Renal cortex interstitium (tissue), 11 donors: ENCODE data around the gene CST4. TPM values are rescaled to one million over a fixed set of nuclear protein-coding genes. Genes with fewer than 3 reads are reported as not detected.
"Not testable (repeated sequence)": the region's sequence is repeated elsewhere in the genome, so short reads cannot be mapped to it uniquely, and the experiment has no call there.

Experiments
- DNase-seq, 11 donors: peaks; one replicate each; pipeline ENCODE4 v3.0.0-alpha.2; 2013; ENCODE audit warnings: low read depth in 9 of 11, low spot score in 4 of 11; ENCODE audit errors: extremely low read depth in 1 of 11
- polyA plus RNA-seq, 3 donors: library from polyadenylated mRNA; unstranded; fragments of 120-200 nt; gene quantifications; one replicate each; pipeline ENCODE4 v1.2.1, GENCODE V29; 2013; ENCODE audit not compliant: insufficient read length in 3 of 3

The CST4 gene
- polyA plus RNA-seq, 3 donors: not detected

DNA sequence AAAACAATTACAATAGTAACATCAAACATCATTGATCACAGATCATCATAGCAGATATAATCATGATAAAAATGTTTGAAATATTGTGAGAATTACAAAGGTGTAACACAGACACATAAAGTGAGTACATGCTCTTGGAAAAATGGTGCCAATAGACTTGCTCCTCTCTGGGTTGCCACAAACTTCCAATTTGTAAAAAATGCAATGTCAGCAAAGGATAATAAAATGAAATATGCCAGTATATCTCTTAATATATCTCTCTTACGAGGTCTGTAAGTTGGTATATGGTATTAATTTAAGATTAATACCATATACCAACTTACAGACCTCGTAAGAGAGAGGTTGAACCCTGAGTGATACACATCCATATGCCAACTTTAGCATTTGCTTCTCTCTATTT lies 37.7 kb downstream of the CST4 start:
- DNase-seq: no peak

DNA sequence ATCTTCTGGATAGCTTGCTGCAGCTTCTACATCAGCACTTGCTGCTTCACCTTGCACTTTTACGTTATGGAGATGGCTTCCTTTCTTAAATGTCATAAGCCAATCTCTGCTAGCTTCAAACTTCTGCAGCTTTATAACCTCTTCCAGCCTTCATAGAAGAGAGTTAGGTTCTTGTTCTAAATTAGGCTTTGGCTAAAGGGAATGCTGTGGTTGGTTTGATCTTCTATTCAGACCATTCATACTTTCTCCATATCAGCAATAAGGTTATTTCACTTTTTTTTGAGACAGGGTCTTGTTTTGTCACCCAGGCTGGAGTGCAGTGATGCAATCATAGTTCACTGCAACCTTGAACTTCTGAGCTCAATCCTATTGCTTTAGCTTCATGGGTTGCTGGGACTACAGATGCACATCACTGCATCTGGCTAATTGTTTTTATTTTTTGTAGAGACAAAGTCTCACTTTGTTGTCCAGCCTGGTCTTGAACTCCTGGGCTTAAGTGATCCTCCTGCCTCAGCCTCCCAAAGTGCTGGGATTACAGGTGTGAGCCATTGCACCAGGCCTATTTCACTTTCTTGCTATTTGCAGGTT lies 38.9 kb downstream of the CST4 start:
- DNase-seq: no peak

DNA sequence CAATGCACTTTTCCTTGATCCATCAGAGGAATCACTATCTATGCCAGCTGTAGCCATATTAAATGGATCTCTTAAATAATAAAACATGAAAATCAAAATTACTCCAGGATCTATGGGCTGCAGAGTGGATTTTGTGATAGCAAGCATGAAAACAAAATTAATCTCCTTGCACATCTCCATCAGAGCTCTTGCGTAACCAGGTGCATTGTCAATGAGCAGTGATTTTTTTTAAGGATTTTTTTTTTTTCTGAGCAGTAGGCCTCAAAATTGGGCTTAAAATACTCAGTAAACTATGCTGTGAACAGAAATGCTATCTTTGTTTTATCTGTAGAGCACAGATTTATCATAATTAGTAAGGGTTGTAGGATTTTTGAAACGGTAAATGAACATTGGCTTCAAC lies 39.6 kb downstream of the CST4 start:
- no peak for DNase-seq

DNA sequence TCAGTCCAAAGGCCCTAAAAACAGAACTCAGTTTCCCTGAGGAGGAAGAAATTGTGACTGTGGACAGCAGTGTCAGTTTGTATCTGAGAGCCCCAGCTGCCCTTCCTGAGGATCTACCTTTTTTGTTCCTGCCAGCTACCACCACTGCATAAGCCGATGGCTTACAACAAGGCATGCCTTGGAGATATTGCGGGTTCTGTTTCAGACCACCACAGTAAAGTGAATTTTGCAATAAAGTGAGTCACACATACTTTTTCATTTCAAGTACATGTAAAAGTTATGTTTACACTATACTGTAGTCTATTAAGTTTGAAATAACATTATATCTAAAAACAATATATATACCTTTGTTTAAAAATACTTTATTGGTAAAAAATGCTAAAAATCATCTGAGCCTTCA lies 41.5 kb downstream of the CST4 start:
- DNase-seq: no peak

DNA sequence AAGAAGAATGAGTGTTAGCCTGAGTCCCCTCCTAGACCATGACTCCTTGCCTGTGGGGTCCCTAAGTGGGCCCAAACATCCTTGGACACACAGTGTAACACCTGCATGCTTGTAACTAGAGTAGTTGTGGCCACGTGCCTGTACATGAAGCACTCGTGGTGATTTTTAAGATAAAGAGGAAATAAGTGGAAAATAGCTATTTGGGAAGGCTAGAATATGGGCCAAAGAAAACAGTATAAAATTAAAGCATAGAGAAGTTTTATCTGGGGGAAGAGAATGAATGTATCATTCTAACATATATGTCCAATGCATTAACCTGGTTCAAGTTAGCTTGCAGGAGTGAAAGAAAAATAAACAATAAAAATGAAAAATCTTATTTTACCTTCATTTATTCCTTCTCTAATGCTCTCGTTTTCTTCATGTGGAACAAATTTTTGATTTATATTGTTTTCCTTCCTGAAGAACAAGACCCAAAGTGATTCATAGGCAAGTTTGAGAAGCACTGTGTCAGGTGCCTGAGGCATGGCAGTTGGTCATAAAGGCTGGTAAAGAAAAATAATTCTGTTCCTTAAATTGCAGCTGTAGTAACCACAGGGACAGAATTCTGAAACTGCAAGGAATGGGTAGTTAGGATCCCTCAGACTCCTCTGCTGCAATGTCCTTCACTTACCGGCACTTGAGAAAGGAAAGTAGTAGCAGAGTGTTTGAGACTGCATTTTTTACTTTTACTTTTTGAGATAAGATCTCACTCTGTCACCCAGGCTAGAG lies 42.5 kb downstream of the CST4 start:
- no peak for DNase-seq

DNA sequence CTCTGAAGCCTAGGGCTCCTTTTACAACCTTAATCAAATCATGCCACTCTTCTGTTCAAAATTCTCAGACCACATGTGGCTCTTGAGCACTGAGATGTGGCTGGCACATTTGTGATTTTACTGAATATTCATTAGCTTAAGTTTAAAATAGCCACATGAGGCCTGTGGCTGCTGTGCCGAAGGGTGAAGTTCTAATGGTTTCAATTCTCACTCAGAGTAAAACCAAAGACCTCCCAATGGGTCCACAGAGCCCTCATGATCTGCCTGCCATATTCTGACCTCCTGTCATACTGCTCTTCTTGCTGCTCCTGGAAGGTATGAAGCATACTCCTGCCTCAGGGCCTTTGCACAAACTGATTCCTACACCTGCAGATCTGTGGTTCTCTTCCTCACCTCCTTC lies 43.3 kb downstream of the CST4 start:
- DNase-seq: no peak

DNA sequence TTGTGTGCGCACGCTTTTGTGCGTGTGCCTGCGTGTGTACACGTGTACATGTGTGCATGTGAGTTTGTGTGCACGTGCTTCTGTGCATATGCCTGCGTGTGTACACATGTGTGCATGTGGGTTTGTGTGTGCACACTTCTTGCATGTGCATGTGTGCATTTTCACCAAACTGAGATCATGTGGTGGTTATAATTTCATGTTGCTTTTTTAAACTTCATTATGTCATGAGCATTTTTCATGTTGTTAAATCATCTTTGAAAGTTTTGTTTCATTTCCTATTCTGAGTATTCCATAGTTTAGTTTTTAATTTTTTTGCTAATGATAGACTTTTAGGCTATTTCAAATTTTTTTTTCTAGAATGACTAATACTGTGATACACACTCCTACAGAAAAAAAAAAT lies 44.7 kb downstream of the CST4 start:
- no peak for DNase-seq

DNA sequence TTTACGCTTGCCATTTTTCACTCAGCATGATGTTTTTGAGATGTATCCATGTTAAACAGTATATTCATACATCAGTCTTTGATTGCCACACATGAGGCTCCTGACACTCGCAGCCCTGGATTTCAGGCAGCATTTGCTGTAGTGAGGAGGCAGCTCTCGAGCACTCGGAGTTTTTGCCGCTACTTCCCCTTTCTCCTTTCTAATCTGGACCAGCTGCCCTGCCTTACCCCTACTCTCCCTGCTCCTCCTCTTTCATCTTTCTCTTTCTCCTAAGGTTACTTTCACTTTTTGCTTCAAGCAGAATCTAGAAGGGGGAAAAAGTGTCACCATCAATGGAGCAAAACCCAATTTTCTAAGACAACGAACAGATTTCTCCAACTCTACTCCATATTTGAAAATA lies 45.2 kb downstream of the CST4 start:
- DNase-seq: no peak

DNA sequence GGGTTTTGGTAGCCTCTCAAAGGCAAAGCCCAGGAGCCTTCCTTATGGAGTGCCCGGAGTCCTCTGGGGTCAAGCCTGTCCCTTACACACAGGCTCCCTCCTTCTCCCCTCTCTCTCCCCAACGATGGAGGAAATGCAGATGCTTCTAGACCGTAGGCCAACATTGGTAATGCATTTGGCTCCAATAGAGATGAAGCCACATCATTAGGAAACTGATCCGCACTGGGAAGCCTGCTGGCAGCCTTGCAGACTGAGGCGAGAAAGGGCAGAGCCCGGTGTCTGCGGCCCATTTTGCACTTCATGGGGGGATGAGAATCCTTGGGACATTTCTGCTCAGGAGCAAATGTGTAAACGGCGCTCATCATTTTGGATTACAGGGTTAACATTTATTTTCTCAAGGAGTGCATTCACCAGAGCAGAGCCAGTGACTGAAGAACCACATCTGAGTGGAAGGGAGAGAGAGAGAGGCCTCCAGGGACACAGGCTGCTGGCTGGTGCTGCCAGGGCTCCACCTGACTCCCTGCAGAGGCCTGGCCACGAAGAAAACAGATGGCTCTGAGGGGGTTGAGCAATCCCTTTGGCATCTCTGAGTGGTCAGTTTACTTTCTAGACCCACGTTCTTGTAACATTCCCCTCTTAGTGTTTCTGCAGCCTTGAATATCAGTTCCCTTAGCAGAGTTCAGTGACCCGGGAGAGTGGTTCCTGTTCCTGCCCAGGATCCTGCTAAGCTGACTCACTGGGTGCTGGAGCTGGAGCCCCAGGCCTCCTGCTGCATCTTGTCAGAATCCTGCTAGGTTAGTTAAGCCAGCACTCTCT lies 46.7 kb downstream of the CST4 start:
- no peak for DNase-seq

DNA sequence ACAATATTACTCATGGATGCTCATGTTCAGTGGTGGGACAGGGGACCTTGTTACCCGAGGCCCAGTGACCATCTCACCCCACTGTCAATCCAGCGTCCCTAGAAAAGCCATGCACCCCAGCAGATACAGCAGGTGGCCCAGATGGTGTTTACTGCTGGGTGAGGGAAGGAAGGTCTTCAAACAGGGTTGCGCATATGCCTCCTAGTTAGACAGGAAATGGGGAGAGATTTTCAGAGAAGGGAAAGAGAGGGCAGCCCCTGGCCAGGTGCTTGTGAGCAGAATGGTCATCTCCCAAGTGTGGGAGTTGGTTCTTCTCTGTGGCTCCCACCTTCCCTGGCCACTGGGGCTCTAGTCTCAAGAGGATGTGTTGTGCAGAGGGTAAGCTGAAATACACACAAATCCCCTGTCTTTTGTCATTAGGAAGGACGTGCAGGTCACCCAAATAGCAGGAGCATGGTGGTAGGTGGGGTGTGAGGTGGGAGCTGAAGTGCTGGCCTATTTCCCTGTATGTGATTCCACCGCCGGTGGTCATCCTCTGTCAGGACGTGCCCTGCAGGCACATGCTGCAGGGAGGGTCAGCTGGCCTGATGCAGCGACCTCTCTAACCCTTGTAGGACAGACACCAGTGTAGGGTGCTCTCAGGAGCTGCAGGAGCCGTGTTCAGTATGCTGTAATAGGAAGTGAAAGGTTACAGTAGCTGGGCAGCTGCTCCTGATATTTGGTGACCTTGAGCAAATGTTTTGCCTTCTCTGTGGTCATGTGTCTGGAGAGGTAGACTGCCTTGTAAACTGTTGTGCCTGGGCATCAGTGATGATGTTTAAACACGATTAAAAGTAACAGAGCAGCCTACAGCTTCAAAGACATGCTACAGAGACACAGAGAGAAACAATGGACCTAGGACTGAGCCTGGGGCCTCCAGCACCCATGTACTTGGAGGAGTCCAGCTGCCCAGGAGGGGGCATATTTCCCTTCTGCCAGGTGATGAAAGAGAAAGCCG lies 47.9 kb downstream of the CST4 start:
- DNase-seq: no peak

DNA sequence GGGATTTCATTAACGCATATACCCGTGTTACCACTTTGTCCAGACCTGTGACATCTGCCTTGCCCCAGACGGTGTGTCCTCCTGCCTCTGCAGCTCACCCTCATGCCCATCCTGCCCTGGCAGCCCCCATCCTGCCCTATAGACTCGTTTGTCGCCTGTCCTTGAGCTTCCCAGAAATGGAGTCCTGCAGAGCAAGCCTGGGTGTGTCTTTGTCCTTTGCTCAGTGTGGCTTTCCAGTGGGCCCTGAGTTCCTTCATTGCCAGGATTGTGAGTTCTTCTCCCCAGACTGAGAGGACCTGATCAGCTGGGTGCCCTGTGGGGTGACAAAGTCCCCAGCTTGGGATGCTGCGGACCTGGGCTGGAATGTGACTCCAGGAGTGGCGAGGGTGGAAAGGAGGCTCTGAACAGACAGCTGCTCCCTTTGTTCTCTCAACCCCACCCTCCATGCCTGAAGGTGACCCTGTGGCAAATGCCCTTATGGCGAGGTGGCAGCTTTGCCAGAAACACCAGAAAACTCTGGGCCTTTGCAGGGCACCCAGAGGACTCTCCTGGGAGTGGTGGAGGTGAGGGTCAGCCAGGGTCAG lies 48.7 kb downstream of the CST4 start:
- DNase-seq: no peak

DNA sequence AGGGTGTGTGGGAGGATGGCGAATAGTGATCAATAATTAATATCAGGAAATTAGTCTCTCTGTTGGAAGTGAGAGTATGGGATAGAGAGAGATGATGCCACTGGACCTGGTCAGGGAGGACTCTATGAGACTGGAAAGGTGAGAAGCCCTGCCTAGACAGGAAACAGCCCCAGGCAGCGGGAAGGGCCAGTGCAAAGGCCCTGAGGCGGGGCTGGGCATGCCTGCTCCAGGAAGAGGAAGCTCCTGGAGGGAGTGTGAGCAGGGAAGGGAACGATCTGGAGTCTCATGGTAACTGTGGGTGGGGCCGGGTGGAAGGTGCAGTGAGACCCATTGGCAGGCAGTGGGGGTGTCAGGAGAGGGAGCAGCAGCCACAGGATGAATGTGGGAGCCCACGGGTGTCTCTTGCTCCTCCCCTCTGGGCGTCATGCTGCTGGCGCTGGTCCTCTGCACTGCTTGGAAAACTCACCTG lies 49.3 kb downstream of the CST4 start:
- no peak for DNase-seq

DNA sequence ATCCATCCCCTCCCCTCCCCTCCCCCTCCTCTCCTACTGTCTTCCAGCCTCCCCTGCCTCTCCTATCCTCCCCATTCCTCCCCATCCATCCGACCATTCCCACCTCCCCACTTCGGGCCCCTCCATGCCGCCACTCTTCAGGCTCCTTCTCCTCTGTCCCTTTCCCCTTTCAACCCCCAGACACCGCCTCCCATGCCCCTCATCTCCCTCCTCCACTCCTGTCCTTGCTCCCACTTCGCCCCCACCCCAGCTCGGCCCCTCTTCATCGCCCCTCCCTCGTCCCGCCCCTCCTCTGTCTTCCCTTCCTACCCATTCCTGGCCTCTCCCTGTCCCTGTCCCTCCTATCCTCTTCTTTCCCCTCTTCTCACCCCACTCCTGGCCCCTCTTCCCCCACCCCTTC lies 50.5 kb downstream of the CST4 start:
- DNase-seq: no peak

DNA sequence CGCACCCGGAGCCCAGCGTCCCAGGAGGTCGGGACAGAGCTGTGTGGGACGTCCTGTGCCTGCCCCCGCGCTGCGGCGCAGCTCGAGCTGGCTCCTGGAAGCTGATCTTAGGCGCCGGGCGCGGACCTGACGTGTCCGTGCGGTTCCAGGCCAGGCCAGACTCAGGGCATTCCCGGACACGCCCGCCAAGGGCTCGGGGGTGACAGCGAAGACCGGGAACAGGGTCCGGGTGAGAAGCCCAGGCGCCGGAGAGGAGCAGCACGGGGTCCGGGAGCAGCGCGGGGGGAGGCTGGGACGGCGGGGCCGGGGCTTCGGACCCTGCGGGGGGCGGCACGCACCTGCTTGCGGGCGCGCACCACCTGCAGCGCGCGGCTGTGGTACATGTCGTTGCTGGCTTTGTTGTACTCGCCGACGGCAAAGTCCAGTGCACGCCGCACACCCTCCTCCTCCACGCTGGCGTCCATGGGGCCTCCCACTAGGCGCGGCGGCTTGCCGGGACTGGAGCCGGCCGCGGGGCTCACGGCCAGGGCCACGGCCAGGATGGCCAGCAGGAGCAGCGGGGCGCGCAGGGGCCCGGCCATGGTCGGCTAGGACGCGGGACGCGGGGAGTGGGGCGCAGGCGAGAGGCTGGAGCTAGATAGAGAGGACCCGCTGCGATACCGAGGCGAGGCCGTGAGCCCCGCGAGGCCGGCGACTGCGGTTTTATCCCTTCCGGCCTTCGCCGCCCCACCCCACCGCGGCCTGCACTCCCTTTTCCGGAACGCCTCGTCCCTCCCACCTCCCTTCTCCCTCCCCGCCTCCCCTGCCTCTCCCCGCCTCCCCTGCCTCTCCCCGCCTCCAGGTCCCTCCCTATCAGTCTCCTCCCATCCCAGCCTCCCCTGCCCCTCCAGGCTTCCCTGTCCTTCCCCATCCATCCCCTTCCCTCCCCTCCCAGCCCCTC lies 51.3 kb downstream of the CST4 start, which contains the start of gene CST3:
Gene CST3, minus strand, starts transcription at position 674 of the 940 bp plus-strand sequence. Its CDS starts 93 bp downstream, at position 581.
- DNase-seq: peak in 10 of 11 donors; percentile 60 to 79 (median 72)

DNA sequence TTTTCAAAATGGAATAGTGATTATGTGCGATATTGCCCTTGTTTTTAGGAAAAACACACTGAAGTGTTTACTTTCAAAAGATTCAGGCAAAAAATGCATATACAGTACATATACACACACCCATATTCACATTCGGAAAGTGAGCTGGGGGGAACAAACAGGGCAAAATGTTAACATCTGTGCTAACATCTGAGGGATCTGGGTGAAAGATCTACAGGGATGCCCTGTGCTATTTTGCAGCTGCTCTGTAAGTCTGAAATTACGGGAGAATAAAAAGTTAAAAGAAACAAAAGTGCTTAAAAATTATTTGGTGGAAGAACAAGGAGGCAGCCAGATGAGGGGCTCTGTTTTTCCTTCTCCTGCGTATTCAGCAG lies 51.9 kb downstream of the CST4 start:
- DNase-seq: no peak

DNA sequence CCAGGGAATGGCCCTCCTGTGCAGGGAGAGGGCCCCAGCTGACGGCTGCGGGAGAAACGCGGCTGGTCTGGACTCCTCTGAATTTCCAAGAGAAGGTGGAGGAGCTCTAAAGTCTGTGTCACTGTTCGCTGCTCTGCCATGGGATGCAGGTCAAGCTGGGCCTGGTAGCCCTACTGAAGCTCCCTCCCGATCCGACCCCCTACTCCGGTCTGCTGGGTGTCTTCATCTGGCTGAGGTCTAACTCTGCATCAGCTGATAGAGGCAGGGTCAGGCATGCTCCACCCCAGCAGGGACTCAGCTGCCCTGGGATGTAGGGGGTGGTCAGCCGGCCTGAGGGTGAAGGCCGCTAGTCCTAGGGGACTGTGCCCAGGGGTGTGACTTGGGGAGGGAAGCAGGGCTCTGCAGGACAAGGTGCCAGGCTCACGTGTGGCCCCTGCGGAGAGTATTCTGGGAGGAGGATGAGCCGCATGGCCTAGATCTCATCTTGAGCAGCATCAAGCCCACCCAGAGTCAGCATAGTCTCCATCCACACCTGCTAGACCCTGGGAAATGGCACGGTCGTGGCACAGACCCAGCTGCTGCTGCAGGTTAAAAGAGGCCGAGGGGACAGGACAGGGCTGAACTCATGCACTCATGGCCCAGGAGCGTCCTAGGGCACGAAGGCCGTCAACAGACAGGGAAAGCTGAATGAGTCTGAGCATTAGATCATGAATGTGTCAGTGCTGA lies 52.5 kb downstream of the CST4 start:
- DNase-seq: no peak

DNA sequence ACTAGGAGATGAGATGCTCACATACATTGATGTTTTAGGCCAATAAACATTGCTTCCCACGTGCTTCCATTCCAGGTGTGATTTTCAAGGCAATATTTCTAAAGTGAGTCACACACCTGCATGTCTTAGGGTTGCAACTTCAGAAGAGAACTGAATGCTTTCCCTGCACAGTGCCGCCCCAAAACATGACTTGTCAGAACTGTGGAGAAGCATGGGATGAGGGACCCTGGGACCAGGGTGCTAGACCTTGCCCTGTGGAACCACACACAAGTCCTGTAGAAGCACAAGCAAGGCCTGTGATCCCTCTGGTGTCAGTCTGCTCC lies 53.1 kb downstream of the CST4 start:
- DNase-seq: not testable (repeated sequence)
